Measurements from ENCODE around the gene CDH23. TPM values are rescaled to one million over a fixed set of nuclear protein-coding genes. Genes with fewer than 3 reads are reported as not detected.

Gene CDH23
- total and polyA plus RNA-seq, 10 of the 15 experiments (the other 5 are each of a cell fraction or from before 2014, with no cell fraction given): 0.09 to 0.40 (median 0.15) TPM; not detected in 1

- DNase-seq (ENCODE audit: low read depth, low spot score) (peak; percentile 49), ATAC-seq (peak; percentile 82), FAIRE-seq (peak; percentile 64)
- Histone ChIP-seq H3K9me3 (replicated peaks; ENCODE audit: control insufficient read depth, insufficient read depth, low read length) (no peaks in the 10 kb centered on the region), H3K9ac (ENCODE audit: control insufficient read depth, insufficient read depth, low read length) (peak overlapping the region; percentile 21; the same call in 1 of the 2 replicates), H3K4me3 (no peak overlapping the region), H3K4me1 (ENCODE audit: control insufficient read depth, insufficient read depth, low read length) (peaks cover 26% of the 10 kb centered on the region), H3K4me2 (ENCODE audit: control insufficient read depth, insufficient read depth) (peak overlapping the region; percentile 59; the same call in 1 of the 2 replicates), H3K27me3 (replicated peaks in 1 of 2; ENCODE audit: control insufficient read depth in 2 of 2, insufficient read depth in 2 of 2, low read length in 1 of 2) (no peaks in the 10 kb centered on the region), H3K27ac (ENCODE audit: control insufficient read depth, insufficient read depth) (peak overlapping the region; percentile 56), H4K20me1 (ENCODE audit: control insufficient read depth, insufficient read depth) (no peaks in the 10 kb centered on the region), H3K79me2 (ENCODE audit: control insufficient read depth, insufficient read depth, low read length) (no peaks in the 10 kb centered on the region), H2AFZ (ENCODE audit: control insufficient read depth, low read depth, low read length) (peak overlapping the region; percentile 52), H3K36me3 (ENCODE audit: control insufficient read depth in 2 of 2, insufficient read depth in 2 of 2, low read length in 1 of 2) (no peaks in the 10 kb centered on the region)
- POLR2A ChIA-PET: interaction anchor here (1.1 to 1.3 kb wide), 2 partner anchors 49 to 50 kb away, joined by 3 read pairs; no protein-coding TSS in a partner anchor
- in situ Hi-C loops (cut with MboI): no loop called here
- BruUV-seq (replicated peaks): no TSS peak
- intact Hi-C loops (cut with micrococcal nuclease; ENCODE audit: unreplicated experiment): loop anchor here (5.0 kb wide), 1 partner anchor 53 kb away; no protein-coding TSS in a partner anchor
- 2% methylated on average over 6 of the region's 6 CpGs for WGBS (ENCODE audit: insufficient coverage, insufficient replicate concordance, low lambda C conversion rate, missing lambda C conversion rate)
- SMC1A ChIA-PET (ENCODE audit: uncharacterized antibody, unreplicated experiment): interaction anchor here (1.2 to 2.7 kb wide), 2 partner anchors 50 to 54 kb away, joined by 3 to 10 read pairs; no protein-coding TSS in a partner anchor
- CTCF ChIA-PET: interaction anchor here (0.6 to 7.5 kb wide), 6 partner anchors 12 to 610 kb away, joined by 3 to 67 read pairs (median 4); no protein-coding TSS in a partner anchor
- RAD21 ChIA-PET (ENCODE audit: unreplicated experiment): interaction anchor here (0.6 to 3.4 kb wide), 7 partner anchors 50 to 651 kb away, joined by 3 to 31 read pairs (median 4); partner anchors contain the start of genes SLC29A3 and VSIR
- peak; percentile 51 for TF ChIP-seq SKIL (IDR thresholded peaks at IDR 0.05; ENCODE audit: low read depth, poor library complexity, severe bottlenecking)
- TF ChIP-seq EP300 (IDR thresholded peaks at IDR 0.05; ENCODE audit: borderline replicate concordance in 1 of 2, control insufficient read depth in 1 of 2, low read depth in 2 of 2, low read length in 2 of 2): peak in 1 of 2 experiments; percentile 25; a peak in 1 of 4 replicates
- peak; percentile 77 for TF ChIP-seq BCL3 (IDR thresholded peaks at IDR 0.05; ENCODE audit: borderline replicate concordance, insufficient read depth, low read depth, low read length, poor library complexity, severe bottlenecking)
- TF ChIP-seq JUNB (IDR thresholded peaks at IDR 0.05): 0 out of 2 replicates have a peak, but pooled peaks have one; percentile 35
- TF ChIP-seq JUND (IDR thresholded peaks at IDR 0.05; ENCODE audit: low read depth, low read length): no peak
- no peak for TF ChIP-seq SREBF1 (IDR thresholded peaks at IDR 0.05; ENCODE audit: low read length)
- no peak for TF ChIP-seq EZH2 (IDR thresholded peaks at IDR 0.05; ENCODE audit: borderline replicate concordance, control insufficient read depth, low read depth, low read length)
- TF ChIP-seq ZNF687 (IDR thresholded peaks at IDR 0.05): 0 out of 2 replicates have a peak, but pooled peaks have one; percentile 21
- no peak for TF ChIP-seq BACH1 (IDR thresholded peaks at IDR 0.05; ENCODE audit: borderline replicate concordance)
- peak; percentile 27; the same call in 1 of the 2 replicates for TF ChIP-seq DPF2 (IDR thresholded peaks at IDR 0.05)
- TF ChIP-seq GATAD2B (conservative IDR thresholded peaks at IDR 0.05; ENCODE audit: low read depth): 0 out of 2 replicates have a peak, but pooled peaks have one; percentile 47
- TF ChIP-seq SPI1 (IDR thresholded peaks at IDR 0.05; ENCODE audit: borderline replicate concordance, insufficient read depth, low read depth, low read length): peak; percentile 61; the same call in 1 of the 2 replicates
Observed at GRCh38 chr10:71644307-71645180, 247.8 kb downstream of the CDH23 start.

Measured in GM12878 (cell line).